Measurements from ENCODE around the gene LRRN2. TPM values are rescaled to one million over a fixed set of nuclear protein-coding genes. Genes with fewer than 3 reads are reported as not detected.

LRRN2 gene
- total and polyA plus RNA-seq, 2 donors (not counting 3 experiments of a cell fraction or from before 2014, with no cell fraction given) = not detected

DNA sequence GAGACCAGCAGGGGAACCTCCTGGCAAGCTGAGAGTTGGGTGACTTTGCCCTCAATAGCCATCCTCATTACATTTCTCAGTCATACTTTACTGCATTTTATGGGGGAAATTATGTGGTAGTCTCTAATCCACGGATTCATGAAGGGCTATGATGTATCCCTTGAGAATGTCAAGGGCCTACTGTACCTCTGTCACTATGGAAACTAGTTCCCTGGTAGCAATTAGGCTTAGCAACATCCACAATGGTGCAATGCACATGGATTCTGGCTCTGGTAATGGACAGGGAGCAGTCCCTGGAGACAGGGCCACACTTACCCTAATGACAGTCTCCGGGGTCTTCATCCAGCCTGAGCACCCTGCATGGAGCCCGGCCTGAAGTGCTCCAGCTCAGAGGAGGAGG, 26.5 kb downstream of the LRRN2 start:
- Histone ChIP-seq H2AFZ (ENCODE audit: low read depth, low read length) (no peak overlapping the region), H3K27ac (ENCODE audit: insufficient read depth, low read depth, low read length) (no peak overlapping the region), H3K36me3 (ENCODE audit: control insufficient read depth in 2 of 2, extremely low read depth in 1 of 2, insufficient read depth in 2 of 2, low read length in 2 of 2) (no peaks in the 10 kb centered on the region), H3K4me1 (ENCODE audit: control insufficient read depth, extremely low read depth, insufficient read depth, low read length) (no peaks in the 10 kb centered on the region), H3K9ac (replicated peaks; ENCODE audit: extremely low read depth, insufficient read depth, low read length) (no peak overlapping the region), H3K4me2 (ENCODE audit: insufficient read depth, low read length) (no peak overlapping the region), H3K9me3 (replicated peaks; ENCODE audit: control insufficient read depth, insufficient read depth, low read length) (no peaks in the 10 kb centered on the region), H4K20me1 (replicated peaks; ENCODE audit: control insufficient read depth, extremely low read depth, insufficient read depth, low read length) (no peaks in the 10 kb centered on the region), H3K4me3 (replicated peaks in 1 of 3; ENCODE audit: insufficient read depth in 1 of 3, low read depth in 1 of 3, low read length in 3 of 3) (no peak overlapping the region), H3K9me1 (replicated peaks; ENCODE audit: control insufficient read depth, extremely low read depth, insufficient read depth, low read length) (no peaks in the 10 kb centered on the region), H3K27me3 (ENCODE audit: control insufficient read depth in 2 of 2, insufficient read depth in 2 of 2, low read length in 2 of 2) (peaks cover 0 to 5% of the 10 kb centered on the region in 2 experiments), H3K79me2 (ENCODE audit: control insufficient read depth, insufficient read depth, low read length) (no peaks in the 10 kb centered on the region)
- dilution Hi-C loops (cut with MboI; ENCODE audit: extremely low pct_ligation_motif_present, low sequenced_read_pairs) (no loop called here), intact Hi-C loops (cut with micrococcal nuclease) (no loop called here)
- POLR2A ChIA-PET = no interaction called here
- TF ChIP-seq JUN (IDR thresholded peaks at IDR 0.05; ENCODE audit: borderline replicate concordance, insufficient read depth, insufficient read length, low read depth) (no peak), EZH2 (IDR thresholded peaks at IDR 0.05; ENCODE audit: borderline replicate concordance, low read depth, low read length, severe bottlenecking) (no peak), GATA2 (IDR thresholded peaks at IDR 0.05; ENCODE audit: insufficient read depth, insufficient read length, low read depth, low read length) (no peak), MYC (IDR thresholded peaks at IDR 0.05; ENCODE audit: low read depth, low read length) (no peak), POLR2AphosphoS5 (IDR thresholded peaks at IDR 0.05; ENCODE audit: insufficient read depth, low read depth, low read length) (no peak), FOS (IDR thresholded peaks at IDR 0.05; ENCODE audit: borderline replicate concordance, insufficient read depth, low read length) (no peak), POLR2A (IDR thresholded peaks at IDR 0.05; ENCODE audit: low read depth, low read length) (no peak)
- TF ChIP-seq, protein P1, sequence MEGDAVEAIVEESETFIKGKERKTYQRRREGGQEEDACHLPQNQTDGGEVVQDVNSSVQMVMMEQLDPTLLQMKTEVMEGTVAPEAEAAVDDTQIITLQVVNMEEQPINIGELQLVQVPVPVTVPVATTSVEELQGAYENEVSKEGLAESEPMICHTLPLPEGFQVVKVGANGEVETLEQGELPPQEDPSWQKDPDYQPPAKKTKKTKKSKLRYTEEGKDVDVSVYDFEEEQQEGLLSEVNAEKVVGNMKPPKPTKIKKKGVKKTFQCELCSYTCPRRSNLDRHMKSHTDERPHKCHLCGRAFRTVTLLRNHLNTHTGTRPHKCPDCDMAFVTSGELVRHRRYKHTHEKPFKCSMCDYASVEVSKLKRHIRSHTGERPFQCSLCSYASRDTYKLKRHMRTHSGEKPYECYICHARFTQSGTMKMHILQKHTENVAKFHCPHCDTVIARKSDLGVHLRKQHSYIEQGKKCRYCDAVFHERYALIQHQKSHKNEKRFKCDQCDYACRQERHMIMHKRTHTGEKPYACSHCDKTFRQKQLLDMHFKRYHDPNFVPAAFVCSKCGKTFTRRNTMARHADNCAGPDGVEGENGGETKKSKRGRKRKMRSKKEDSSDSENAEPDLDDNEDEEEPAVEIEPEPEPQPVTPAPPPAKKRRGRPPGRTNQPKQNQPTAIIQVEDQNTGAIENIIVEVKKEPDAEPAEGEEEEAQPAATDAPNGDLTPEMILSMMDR (IDR thresholded peaks at IDR 0.05; ENCODE audit: extremely low read depth in 1 of 2, insufficient read depth in 1 of 2, low read depth in 1 of 2, low read length in 2 of 2) = no peak
- TF ChIP-seq, protein P2, sequence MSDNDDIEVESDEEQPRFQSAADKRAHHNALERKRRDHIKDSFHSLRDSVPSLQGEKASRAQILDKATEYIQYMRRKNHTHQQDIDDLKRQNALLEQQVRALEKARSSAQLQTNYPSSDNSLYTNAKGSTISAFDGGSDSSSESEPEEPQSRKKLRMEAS (IDR thresholded peaks at IDR 0.05; ENCODE audit: insufficient read depth, insufficient read length) = no peak
- no peak for DNase-seq (ENCODE audit: low read depth, low spot score)
- no TSS peak for BruUV-seq (replicated peaks)
- CTCF ChIA-PET = no interaction called here
- no peak for FAIRE-seq
